ENCODE data around the gene UMAD1. TPM values are rescaled to one million over a fixed set of nuclear protein-coding genes. Genes with fewer than 3 reads are reported as not detected.
"Not testable (repeated sequence)": the region's sequence is repeated elsewhere in the genome, so short reads cannot be mapped to it uniquely, and the experiment has no call there.

UMAD1 gene
- total and polyA plus RNA-seq, 12 donors = 7.4 to 77.4 (median 24.4) TPM

DNA sequence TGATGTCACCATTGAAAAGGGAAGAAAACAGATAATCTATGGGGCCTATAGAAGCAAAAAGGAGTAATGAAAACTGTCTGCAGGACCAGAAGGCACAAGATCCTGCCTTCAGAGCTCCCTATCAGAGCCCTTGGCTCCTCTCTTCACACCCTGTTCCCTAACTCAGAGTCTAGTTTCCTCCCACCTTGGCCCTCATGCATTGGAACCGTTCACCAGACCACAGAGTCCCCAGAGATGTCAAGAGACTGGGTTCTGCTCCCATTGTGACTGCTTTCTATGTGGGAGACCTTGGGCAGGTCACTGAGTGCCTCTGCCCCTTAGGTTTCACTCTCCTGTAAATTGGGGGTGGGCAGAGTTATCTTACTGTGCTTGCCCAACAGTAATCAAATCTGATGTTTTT lies 158.0 kb downstream of the UMAD1 start:
- Histone ChIP-seq H3K27me3 (no peaks in the 10 kb centered on the region), H3K4me1 (replicated peaks in 1 of 2) (no peaks in the 10 kb centered on the region), H3K36me3 (replicated peaks in 1 of 2) (no peaks in the 10 kb centered on the region), H3K27ac (no peak overlapping the region), H3K4me3 (no peak overlapping the region), H3K9me3 (replicated peaks in 1 of 3) (no peaks in the 10 kb centered on the region)
- intact Hi-C loops (cut with DNase I) = no loop called here
- 62 to 100% (median 71%) methylated on average over 1 of the region's 1 CpG for WGBS, 4 donors
- DNase-seq = no peak
- TF ChIP-seq POLR2A (IDR thresholded peaks at IDR 0.05) = no peak
- TF ChIP-seq, protein P1, sequence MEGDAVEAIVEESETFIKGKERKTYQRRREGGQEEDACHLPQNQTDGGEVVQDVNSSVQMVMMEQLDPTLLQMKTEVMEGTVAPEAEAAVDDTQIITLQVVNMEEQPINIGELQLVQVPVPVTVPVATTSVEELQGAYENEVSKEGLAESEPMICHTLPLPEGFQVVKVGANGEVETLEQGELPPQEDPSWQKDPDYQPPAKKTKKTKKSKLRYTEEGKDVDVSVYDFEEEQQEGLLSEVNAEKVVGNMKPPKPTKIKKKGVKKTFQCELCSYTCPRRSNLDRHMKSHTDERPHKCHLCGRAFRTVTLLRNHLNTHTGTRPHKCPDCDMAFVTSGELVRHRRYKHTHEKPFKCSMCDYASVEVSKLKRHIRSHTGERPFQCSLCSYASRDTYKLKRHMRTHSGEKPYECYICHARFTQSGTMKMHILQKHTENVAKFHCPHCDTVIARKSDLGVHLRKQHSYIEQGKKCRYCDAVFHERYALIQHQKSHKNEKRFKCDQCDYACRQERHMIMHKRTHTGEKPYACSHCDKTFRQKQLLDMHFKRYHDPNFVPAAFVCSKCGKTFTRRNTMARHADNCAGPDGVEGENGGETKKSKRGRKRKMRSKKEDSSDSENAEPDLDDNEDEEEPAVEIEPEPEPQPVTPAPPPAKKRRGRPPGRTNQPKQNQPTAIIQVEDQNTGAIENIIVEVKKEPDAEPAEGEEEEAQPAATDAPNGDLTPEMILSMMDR (IDR thresholded peaks at IDR 0.05) = no peak

DNA sequence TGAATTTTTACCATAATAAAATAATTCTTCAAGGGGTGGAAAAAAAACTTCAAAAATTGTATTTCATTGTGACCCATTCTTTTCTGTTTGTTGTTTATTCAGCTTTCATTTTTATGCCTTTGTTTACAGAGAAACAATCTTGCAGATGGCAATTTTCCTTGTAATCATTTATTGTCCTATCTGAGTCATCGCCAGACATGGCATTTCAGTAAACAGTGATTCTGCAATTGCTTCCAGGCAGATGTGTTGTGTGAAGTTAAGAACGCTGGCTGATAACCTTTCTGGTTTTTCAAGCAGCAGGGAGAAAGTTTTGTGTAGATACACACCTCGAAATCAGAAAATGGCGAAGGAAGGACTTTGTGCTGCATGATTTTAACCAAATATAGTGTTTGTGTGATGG lies 158.6 kb downstream of the UMAD1 start:
- Histone ChIP-seq H3K27me3 (no peaks in the 10 kb centered on the region), H3K4me3 (no peak overlapping the region), H3K36me3 (replicated peaks in 1 of 2) (no peaks in the 10 kb centered on the region), H3K9me3 (replicated peaks in 1 of 3) (no peaks in the 10 kb centered on the region), H3K4me1 (replicated peaks in 1 of 2) (no peaks in the 10 kb centered on the region), H3K27ac (no peak overlapping the region)
- peak in 3 of 7 donors; percentile 18 to 32 (median 22) for DNase-seq
- TF ChIP-seq, protein P1 (IDR thresholded peaks at IDR 0.05) = no peak
- TF ChIP-seq POLR2A (IDR thresholded peaks at IDR 0.05) = no peak
- intact Hi-C loops (cut with DNase I) = no loop called here
- 51 to 58% (median 53%) methylated on average over 4 of the region's 4 CpGs for WGBS, 4 donors

DNA sequence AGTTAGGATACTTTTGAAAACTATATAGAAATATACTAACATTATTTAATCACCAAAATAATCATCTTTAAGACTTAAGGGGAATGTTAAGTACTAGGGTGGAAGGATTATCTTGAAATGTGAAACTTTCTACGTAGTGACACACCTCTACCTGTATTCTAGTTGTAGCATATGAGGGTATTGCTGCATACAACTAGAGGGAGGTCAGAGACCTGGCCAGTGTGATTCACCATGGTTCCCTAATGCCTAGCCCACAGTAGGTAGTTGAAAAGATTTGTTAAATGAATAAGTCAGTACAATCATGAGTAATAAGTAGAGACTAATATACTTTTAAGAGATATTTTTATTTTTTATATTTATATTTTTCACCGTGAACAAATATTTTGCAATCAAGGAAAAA lies 162.0 kb downstream of the UMAD1 start:
- no peak for DNase-seq
- WGBS, 4 donors = 98 to 99% (median 98%) methylated on average over 2 of the region's 2 CpGs
- H3K9me3 ChIP-seq (replicated peaks in 1 of 3) = no peaks in the 10 kb centered on the region
- H3K27ac ChIP-seq = no peak overlapping the region
- H3K36me3 ChIP-seq (replicated peaks in 1 of 2) = no peaks in the 10 kb centered on the region
- no peak overlapping the region for H3K4me3 ChIP-seq
- no peaks in the 10 kb centered on the region for H3K27me3 ChIP-seq
- intact Hi-C loops (cut with DNase I) = no loop called here
- H3K4me1 ChIP-seq (replicated peaks in 1 of 2) = peaks cover 0 to 5% of the 10 kb centered on the region in 2 donors
- TF ChIP-seq POLR2A (IDR thresholded peaks at IDR 0.05) = no peak
- TF ChIP-seq, protein P1 (IDR thresholded peaks at IDR 0.05) = no peak

DNA sequence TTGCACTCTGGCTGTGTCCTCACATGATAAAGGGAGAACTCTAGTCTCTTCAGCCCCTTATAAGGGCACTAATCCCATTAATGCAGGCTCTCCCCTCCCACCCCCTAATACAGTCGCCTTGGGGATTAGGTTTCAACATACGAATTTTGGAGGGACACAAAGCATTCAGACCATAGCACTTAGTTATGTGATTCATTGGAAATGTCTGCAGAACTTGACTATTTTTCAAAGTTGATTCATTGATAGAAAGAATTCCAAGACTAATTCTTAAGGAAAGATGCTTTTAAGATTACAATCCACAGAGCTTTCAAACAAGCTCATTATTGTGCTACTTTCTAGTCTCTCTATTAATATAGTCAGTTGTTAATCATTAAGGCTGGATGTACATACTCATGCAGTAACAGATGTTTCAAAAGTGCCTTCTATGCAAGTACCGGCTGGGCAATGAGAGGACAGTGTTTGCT lies 163.2 kb downstream of the UMAD1 start:
- TF ChIP-seq POLR2A (IDR thresholded peaks at IDR 0.05) = no peak
- TF ChIP-seq, protein P1 (IDR thresholded peaks at IDR 0.05) = no peak
- intact Hi-C loops (cut with DNase I) = no loop called here

DNA sequence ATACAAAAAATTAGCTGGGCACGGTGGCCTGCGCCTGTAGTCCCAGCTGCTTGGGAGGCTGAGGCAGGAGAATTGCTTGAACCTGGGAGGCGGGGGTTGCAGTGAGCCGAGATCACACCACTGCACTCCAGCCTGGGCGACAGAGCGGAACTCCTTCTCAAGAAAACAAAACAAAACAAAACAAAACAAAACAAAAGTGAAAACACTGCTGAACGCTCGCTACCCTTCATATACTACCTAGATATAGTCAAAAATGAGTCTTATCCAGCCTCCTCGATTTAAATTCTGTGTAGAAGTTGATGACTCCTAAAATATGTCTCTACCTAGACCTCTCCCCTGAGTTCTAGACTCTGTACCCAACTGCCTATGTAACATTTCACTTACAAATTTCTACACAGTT lies 164.3 kb downstream of the UMAD1 start:
- H3K4me1 ChIP-seq (replicated peaks in 1 of 2); H3K4me3 ChIP-seq; H3K36me3 ChIP-seq (replicated peaks in 1 of 2); H3K27me3 ChIP-seq; DNase-seq; intact Hi-C loops (cut with DNase I); H3K9me3 ChIP-seq (replicated peaks in 1 of 3); H3K27ac ChIP-seq: not testable (repeated sequence)
- WGBS, 4 donors = 84 to 88% (median 85%) methylated on average over 9 of the region's 9 CpGs

More for the DNA sequence above, 163.2 kb downstream of the UMAD1 start:
- 68 to 78% (median 71%) methylated on average over 3 of the region's 3 CpGs for WGBS, 4 donors
- DNase-seq = no peak
- no peaks in the 10 kb centered on the region for H3K27me3 ChIP-seq
- H3K9me3 ChIP-seq (replicated peaks in 1 of 3) = no peaks in the 10 kb centered on the region
- H3K36me3 ChIP-seq (replicated peaks in 1 of 2) = no peaks in the 10 kb centered on the region
- no peak overlapping the region for H3K4me3 ChIP-seq
- H3K27ac ChIP-seq = no peak overlapping the region
- peaks cover 0 to 5% of the 10 kb centered on the region in 2 donors for H3K4me1 ChIP-seq (replicated peaks in 1 of 2)
